ENCODE data around the gene KIF5A.

The KIF5A gene

DNA sequence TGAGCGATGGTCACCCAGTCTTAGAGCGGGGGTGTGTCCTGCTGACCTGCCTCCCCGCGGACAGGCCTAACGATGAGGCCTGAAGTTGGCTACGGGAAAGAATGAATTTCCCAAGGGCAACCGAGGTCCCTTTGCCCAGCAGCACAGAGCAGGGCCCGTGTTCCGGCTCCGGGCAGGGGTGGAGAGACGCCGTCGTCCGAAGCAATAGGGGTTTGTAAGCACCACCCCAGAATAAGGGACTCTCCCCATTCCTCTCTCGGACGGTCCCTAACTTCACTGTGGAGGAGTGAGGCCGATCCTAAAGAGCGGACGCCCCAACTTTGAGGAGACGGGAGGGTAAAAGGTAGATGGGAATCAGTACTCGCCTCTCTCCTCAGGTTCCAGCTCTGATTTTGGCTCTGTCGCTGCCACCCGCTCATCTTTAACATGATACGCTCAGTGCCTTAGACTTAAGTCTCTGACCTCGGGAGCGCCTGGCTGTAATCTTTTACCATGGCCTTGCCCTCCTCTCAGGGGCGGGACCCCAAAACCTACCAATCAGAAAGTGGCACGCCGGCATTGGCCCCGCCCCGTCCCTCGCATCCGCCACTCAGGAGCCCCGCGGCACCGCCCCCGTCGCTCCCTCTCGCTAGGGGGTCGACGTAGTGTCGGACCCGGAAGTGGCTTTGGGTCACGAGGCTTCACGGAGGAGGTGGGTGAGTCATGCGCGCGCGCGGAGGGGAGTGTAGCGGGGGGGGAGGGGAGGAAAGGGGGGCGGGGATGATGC is 29.6 kb upstream of the KIF5A start, which contains the start of gene DDIT3:
TSS of gene DDIT3 (minus strand) at position 462 of the 766 bp plus-strand sequence. CDS start 3,108 bp downstream, outside the sequence.
- DNase-seq, result peak; percentile 99

DNA sequence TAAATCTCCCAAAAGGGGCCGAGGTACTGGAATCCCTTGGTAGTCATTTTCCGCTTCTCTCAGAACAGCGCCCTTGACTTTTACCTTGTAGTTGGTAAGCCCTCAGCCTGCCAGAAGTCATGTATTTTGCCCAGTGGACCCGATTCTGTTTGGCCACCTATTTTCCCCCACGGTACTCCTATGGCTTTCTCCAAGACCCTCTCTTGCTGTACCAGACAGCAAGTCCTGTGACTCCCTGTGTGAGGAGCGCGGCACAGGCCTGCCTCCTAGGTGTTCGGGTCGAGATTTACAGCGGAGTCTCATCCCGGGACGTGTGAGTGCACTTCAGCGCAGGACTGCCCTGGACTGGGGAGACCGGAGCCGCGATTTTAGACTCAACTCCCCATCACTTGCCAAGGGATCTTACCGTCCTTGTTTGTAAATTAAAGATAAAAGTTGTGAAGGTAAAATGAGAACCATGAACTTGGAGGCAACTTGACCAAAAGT is 28.3 kb upstream of the KIF5A start:
- DNase-seq, result peak; percentile 33

DNA sequence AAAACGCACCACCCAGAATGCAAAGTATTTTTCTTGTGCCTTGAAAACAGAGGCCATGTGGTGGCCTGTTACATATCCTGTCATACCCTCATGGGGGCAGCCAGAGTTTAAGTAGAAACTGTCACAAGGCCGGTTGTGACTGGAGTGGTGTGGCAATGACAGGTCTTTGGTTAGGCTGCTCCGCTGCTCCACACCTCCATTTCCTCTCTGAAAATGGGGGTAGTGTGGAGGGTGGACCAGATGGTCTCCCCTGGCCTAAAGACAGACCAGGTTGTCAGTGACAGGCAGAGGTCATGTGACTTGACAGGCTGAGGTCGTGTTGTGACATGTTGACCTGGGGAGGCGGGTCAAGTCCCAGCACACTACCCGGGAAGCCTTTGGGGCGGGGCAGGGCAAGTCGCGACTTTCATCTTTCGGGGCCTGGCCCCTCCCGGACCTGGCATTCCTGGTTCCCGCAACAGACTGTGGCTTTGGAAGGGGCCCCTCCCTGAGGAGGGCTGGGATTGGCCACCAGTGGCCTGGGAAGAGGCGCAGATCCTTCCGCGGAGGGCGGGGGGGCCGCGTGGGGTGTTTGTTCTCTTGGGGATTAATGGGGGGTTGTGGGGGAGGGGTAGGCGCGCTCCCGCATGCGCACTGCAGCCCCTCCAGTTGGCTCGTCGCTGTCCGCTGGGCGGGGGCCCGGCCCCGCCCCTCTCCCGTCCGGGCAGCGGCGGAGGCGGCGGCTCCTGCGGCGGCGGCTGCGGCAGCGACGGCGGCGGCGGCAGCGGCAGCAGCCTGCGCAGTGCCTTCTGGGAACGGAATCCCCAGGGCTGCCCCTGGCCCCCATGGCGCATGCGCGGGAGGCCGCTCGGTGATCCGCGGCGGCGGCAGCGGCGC is 27.6 kb upstream of the KIF5A start, which contains the start of gene MBD6:
TSS of gene MBD6 (plus strand) at position 814 of the 876 bp plus-strand sequence. CDS start 1,480 bp downstream, outside the sequence.
- peak; percentile 92 for DNase-seq

DNA sequence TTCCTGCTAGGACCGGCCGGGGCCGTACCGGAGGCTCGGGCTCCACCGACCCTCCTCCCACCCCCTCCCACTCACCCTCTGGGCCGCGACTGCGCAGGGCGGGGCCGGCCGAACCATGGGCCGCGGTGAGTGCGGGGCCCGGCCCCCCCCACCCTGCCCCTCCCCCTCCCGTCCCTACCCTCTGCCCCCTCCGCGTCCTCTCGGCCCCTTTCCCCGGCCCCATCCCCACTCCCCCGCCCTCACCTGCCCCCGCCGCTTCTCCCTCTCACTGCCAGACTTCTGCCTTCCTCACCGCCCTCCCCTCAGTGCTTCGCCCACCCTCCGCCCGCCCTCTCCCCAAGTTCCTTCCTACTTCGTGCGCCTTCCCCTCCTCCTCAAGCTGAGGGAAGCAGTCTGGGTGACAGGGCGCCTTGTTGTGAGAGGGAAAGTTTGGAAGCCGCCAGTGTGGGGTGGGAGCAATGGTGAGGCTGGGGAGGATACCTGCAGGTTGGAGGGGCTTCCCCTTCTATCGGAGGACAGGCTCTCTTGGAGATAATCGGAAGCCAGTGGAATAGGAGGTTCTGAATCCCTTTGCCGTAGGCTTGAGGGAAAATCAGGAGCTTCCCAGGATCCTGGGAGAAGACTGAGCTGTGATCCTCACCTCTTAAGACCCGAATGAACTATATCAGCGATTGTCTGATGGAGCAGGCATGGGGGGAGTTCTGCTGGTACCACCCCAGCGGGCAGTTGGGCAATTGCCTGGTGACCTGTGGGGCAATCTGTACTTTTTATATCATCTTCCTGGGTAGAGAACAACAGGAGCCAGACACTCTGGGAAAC is 26.7 kb upstream of the KIF5A start:
- no peak for DNase-seq

DNA sequence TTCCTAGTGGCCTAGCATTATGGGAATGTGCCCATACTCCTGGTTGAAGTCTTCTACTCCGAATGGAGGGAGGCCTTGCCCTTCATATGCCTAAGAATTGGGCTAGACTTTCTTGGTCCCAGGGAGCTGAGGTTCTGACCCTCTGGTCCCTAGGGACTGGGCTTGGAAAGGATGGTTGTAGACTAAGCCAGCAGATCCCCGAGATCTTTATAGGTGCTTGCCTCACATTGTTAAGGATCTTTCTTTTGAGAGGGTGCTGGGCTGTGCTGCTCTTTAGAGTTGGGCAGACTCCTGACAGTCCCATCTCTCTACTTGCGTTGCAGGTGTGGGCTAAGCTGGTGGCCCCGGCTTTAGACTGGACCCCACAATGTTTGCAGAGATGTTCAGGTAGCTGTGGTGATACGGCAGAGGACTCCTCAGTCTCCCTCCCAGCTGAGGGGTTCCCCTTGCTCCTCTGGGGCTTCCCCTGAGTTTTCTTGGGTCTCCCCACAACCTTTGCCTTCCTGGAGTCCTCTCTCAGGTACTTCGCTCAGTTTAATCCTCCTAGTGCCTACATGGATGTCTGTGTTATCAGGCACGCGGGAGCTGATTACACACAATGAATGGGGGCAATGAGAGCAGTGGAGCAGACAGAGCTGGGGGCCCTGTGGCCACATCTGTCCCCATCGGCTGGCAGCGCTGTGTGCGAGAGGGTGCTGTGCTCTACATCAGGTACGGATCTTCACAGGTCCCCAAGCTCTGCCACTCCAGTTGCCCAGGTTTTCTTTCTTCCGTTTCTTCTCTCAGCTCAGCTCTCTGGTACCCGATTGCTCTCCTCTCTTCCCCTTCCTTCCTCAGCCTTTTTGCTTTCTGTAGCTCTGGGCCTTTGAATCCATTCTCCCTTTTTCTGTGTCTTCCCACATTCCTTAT is 25.9 kb upstream of the KIF5A start:
- DNase-seq, result no peak

DNA sequence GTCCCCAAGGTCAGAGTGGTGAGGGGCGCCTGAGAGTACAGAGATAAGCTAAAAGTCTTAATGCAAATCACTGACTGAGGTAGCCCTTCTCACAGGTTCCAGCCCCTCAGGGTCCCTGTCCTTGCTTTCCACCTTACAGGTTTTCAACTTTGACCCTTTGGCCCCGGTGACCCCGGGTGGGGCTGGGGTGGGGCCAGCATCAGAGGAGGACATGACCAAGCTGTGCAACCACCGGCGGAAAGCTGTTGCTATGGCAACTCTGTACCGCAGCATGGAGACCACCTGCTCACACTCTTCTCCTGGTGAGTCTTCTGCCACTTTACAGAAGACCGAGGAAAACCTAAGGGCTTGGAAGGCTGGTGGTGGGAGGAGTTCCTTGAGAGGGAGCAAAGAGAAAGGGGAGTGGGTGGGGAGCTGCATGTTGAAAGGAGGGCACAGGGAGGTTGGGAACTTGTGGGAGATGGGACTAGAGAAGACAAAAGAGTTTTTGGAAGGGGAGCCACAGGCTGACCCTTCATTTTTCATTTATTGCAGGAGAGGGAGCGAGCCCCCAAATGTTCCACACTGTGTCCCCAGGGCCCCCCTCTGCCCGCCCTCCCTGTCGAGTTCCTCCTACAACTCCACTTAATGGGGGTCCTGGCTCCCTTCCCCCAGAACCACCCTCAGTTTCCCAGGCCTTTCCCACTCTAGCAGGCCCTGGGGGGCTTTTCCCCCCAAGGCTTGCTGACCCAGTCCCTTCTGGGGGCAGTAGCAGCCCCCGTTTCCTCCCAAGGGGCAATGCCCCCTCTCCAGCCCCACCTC is 24.8 kb upstream of the KIF5A start:
- no peak for DNase-seq

DNA sequence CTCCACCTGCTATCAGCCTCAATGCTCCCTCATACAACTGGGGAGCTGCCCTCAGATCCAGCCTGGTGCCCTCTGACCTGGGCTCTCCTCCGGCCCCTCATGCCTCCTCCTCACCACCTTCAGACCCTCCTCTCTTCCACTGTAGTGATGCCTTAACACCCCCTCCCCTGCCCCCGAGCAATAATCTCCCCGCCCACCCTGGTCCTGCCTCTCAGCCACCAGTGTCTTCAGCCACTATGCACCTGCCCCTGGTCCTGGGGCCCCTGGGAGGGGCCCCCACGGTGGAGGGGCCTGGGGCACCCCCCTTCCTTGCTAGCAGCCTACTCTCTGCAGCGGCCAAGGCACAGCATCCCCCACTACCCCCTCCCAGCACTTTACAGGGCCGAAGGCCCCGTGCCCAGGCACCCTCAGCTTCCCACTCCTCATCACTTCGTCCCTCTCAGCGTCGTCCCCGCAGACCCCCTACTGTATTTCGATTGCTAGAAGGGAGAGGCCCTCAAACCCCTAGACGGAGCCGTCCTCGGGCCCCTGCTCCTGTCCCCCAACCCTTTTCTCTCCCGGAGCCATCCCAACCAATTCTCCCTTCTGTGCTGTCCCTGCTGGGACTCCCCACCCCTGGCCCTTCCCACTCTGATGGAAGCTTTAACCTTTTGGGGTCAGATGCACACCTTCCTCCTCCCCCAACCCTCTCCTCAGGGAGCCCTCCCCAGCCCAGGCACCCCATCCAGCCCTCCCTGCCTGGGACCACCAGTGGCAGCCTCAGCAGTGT is 24.0 kb upstream of the KIF5A start:
- no peak for DNase-seq

DNA sequence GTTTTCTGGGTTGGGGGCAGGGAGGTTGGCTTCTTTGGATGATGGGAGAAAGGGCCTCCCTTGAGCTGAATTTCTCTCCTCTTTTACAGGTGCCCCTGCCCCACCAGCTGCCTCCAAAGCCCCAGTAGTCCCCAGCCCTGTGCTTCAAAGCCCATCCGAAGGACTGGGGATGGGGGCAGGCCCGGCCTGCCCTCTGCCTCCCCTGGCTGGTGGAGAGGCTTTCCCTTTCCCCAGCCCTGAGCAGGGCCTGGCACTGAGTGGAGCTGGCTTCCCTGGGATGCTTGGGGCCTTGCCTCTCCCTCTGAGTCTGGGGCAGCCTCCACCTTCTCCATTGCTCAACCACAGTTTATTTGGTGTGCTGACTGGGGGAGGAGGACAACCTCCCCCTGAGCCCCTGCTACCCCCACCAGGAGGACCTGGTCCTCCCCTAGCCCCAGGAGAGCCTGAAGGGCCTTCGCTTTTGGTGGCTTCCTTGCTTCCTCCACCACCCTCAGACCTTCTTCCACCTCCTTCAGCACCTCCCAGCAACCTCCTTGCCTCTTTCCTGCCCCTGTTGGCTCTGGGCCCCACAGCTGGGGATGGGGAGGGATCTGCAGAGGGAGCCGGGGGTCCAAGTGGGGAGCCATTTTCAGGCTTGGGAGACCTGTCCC is 23.2 kb upstream of the KIF5A start:
- no peak for DNase-seq

DNA sequence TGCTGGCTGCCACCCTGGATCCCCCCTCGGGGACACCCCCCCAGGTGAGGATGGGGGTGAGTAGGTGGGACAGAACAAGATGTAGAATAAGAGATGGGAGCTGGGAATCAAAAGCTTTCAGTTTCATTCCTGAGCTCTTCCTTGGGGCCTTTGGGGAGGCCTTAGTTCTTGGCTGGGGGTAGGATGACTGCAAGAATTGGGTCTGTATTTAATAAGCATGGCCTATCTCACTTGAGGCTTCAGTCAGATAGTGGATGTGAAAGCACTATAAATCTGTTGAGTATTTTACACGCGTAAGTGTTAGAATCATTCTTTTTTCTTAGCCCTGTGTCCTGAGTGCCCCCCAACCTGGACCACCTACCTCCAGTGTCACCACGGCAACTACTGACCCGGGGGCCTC is 22.7 kb upstream of the KIF5A start:
- no peak for DNase-seq

DNA sequence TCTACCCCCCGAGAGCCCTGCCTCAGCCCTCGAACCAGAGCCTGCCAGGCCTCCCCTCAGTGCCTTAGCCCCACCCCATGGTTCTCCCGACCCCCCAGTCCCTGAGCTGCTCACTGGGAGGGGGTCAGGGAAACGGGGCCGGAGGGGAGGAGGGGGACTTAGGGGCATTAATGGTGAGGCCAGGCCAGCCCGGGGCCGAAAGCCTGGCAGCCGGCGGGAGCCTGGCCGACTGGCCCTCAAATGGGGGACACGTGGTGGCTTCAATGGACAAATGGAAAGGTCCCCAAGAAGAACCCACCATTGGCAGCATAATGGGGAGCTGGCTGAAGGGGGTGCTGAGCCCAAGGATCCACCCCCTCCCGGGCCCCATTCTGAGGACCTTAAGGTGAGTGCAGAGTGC is 21.7 kb upstream of the KIF5A start:
- no peak for DNase-seq

DNA sequence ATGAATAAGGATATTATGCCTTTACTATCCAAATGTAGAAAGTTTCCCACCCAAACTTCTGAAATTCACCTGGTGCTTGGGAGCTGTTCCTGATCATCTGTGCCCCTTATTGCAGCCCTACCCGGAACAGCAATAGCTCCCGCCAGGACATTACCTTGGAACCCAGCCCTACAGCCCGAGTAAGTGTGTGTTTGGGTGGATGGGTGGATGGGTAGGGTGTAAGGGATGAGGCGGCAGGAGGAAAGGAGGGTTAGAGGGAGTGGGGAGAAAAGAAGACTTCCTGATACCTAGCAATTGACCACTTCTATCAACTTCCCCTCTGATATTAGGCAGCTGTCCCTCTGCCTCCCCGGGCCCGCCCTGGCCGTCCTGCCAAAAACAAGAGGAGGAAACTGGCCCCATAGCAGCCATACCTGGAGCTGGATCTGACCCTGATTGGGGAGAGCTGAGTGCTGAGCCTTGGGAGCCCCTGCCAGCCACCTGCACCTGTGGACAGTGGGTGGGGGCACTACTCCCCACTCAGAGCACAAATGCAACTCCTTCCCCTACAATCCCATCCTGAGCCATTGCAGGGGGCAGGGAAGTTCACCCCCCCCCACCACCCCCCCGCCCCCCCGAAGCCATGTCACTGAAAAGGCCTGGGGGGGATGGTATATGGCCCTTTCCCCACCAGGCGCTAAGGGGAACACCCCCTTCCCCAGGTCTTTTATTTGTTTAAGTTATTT is 20.9 kb upstream of the KIF5A start:
- no peak for DNase-seq

DNA sequence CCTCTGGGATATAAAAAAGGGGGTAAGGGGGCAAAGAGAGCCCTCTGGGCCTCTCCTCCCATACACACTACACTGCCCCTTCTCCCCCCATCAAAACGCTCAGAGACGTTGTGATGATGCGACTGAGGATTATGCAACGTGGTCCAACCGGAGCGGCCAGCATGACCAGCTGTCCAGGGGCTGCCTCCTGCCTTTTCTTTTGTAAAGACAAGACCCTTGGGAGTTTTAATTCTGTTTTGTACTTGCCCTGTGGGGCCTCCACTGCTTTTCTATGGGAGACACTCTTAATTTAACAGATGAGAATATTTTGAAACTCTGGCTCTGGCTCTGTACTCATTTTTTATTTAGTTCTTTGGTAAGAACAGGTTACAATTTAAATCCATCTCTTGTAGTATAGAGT is 20.0 kb upstream of the KIF5A start:
- DNase-seq, result no peak

DNA sequence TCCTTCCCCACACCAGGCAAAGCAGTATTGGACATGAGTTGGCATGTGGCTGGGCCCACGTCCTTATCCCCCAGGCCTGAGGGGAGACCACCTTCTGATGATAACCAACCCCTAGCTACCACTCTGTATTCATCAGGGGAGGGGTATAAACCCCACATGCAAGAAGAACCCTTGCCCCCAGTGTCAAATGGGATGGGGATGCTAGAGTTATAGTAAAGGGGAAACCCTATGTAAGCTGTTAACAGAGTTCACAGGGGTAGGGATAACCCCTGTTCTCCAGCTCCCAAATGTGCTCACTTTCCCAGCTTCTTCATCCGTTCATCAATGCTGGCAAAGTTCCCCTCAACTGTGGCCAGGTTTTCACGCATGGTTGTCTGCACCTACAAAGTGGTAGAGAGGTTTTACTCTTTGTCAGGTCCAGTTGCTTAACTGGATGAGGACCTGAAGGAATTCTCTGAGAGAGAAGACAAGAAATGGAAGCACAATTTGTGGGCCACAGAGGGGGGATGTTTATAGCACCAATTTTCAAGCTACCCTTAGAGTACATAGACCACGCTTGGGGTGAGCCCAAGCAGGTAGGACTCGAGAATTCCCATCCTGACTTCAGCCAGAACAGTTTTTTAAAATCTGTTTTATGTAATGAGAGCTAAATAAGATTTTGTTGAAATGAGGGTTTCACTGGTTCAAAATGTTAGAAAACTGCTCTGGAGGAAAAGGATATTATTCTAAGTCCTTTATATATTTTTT is 19.3 kb upstream of the KIF5A start:
- no peak for DNase-seq

DNA sequence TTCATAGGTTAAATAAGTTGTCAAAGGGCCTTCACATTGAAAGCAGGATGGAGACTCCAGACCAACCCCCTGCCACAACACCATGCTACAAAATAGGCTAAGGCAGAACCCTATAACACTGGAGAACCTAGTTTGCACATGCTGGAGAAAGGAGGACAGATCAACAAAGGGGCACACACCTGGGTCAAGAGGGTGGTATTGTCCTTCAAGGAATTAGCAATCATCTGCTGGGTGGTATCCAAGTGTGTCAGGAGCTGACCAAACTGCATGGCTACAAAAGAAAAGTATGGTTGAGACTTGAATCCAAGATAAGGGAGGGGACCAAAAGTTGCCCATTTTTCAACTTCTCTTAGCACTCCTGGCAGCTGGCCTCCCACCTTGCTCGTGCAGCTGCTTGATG is 18.0 kb upstream of the KIF5A start:
- DNase-seq, result no peak

DNA sequence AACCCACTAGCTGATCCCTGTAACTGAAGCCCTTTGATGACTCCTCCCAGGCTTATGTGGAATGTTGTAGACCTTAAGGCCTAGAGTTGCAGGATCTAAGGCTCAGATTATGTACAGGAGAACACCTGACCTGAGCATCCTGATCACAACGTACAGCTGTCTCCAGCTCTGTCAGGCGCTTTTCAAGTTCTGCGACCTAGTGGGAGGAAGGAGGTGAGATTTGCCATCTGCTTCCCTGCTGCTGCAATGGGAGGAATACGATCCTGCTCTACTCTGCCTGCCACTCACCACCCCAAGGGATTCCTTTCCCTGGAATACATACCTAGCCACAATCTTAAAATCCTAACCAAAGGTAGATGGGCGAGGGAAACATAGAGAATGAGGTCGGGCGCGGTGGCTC is 16.7 kb upstream of the KIF5A start:
- DNase-seq, result no peak

DNA sequence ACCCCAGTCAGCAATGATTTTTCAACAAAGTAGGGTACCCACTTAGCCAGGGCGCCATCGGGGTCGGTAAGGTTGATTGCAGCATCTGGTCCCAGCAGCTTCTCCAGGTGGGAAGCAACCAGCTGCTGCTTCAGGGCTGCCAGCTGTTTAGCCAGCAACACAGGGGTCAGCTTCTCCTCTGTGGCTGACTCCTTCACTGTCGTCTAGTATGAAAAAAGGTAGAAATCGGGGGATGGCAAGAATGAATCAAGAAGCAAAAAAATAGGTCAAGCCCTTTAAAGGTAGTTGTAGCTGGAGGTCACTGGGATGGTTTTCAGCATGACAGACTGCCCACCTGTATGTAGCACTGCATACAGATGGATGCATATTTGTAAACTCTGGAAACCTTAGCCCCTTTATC is 15.6 kb upstream of the KIF5A start:
- no peak for DNase-seq

DNA sequence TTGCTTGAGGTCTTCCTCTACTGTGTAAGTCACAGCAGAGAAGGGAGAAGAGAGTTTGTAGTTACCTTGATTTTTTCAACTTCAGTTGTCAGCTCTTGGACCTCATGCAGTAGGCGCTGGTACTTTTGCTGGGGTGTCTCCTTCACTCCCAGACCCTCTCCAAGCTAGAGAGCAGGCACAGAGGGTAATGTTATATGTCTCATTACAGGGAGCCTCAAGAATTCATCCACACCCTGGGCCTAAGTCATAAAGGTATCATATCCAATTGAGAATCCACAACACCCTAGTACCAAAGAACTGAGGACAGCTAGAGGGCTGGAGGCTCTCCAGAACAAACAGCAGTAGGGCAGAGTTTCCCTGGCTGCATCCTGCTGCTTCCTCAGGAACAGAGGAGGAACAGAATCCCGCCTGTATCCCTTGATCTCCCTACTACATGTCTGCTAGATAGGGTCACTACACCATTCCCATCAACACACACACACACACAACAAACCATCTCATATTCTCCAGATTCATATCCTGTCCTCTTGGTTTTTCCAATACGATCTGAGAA is 14.8 kb upstream of the KIF5A start:
- no peak for DNase-seq

Data from NCI-H510A (cell line).